ENCODE results near the gene FAM221A.
"Not testable (repeated sequence)": the region's sequence is repeated elsewhere in the genome, so short reads cannot be mapped to it uniquely, and the experiment has no call there.

The FAM221A gene

DNA sequence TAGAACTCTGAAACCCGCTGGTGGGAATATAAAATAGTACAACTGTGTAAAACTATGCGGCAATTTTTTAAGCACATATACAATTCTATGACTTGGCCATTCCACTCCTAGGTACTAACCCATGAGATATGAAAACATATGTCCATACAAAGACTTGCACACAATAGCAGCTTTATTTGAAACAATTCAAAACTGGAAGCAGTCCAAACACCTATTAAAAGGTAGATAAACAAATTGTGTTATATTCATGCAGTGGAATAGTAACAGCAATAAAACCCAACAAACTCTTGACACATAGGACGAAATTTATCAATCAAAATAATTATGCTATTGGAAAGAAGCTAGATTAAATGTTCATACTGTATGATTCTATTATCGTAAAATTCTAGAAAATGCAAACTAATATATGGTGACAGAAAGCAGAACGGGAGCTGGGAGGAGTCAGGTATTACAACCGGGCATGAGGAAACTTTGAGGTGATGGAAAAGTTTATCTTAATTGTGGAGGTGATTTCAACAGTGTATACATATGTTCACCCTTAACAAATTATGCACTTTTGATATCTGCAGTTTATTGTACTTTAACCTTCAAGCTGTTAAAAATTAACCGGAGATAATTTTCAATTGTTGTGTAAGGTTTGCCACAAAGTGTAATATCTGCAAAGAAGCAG, 29.2 kb downstream of the FAM221A start:
- no peak for DNase-seq

DNA sequence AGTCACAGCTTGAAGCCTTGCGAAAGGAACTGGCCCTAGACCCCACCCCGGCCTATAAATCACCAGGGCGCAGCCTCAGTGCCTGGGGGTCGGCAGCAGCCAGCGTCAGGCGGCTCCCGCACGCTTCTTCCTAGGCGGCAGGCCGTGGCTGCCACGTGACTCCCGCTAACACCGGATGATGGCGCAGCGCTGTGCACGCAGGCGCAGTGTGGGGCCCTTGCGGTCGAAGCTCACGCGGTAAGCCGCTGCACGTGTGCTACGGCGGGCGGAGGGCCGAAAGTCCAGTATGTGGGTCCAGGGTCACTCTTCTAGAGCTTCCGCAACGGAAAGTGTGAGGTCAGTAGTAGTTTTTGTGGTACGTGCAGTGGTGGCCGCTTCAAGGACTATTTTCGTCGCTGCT, 30.0 kb downstream of the FAM221A start, which contains the start of gene STK31:
Gene STK31 (plus strand): TSS at position 220 of the 400 bp plus-strand sequence. CDS start 67 bp downstream, at position 287.
- no peak for DNase-seq

DNA sequence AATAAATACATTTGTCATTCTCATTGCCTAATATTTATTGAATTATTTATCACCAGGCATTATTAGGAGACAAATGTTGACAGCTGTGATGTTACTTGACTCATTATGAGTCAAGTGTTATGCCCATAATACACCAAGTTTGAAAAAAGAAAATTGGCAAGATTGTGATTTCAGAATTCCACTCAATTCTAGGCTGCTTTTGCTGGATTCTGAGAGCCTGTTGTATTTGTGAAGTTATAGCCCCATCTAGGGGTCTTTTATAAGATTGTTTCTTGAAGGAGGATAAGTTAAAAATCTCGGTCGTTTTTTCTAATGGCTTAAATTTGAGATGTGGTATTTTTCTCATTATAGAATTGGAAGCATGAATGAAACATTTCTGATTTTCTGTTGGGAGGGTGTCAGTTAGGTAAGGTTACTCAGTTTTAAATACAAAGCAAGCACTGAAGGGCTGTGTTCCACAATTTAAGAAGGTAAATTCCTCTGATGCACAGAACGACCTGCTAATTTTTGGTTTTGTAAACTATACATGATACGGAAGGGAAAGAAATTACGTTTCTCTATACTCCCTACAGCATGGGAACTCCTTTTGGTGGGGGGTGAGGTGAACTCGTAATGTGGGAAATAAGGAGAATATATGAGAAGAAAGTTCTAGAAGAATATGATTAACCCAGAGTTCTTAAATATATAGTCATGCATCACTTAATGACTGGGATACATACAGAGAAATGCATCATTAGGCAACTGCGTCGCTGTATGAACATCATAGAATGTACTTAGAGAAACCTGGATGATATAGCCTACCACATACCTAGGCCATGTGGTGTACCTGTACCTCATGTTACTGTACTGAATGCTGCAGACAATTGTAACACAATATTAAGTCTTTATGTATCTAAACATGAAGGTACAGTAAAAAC, 32.6 kb downstream of the FAM221A start:
- no peak for DNase-seq

GRCh38 chr7:23713285-23714149, 33.5 kb downstream of the FAM221A start:
- DNase-seq, result no peak

GRCh38 chr7:23714150-23714464, 34.1 kb downstream of the FAM221A start:
- no peak for DNase-seq

DNA sequence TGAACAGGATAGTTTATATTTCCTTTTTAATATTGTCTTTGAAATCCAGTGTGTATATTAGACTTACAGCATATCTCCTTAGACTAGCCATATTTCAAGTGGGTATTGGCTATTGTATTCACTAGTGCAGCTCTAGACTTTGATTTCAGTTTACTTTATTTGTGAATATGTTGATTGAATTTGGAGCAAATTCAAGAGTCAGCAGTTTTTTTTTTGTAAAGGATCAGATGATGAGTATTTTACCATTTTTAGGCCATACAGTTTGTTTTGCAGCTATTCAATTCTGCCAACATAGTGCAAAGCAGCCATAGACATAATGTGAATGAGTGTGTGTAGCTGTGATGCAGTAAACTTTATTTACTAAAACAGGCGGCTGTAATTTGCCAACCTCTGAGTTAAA, 34.6 kb downstream of the FAM221A start:
- DNase-seq, result no peak

- DNase-seq, result no peak
Measured at GRCh38 chr7:23715099-23715498, 35.1 kb downstream of the FAM221A start.

DNA sequence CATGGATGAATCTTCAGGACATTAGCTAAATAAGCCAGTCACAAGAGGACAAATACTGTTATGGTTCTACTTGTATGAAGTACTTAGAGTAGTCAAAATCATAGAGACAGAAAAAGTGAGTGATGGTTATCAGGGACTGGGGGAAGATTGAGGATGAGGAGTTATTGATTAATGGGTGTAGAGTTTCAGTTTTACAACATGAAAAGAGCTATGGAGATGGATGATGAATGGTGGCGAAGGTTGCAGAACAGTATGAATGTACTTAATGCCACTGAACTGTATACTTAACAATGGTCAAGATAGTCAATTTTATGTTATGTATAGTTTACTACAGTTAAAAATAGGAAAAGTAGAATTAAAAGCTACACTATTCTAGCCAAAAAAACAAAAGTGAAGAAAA, 37.8 kb downstream of the FAM221A start:
- DNase-seq, result no peak

- DNase-seq, result no peak
Measured at GRCh38 chr7:23721456-23721855, 41.5 kb downstream of the FAM221A start.

GRCh38 chr7:23722587-23723216, 42.7 kb downstream of the FAM221A start:
- DNase-seq, result not testable (repeated sequence)

DNA sequence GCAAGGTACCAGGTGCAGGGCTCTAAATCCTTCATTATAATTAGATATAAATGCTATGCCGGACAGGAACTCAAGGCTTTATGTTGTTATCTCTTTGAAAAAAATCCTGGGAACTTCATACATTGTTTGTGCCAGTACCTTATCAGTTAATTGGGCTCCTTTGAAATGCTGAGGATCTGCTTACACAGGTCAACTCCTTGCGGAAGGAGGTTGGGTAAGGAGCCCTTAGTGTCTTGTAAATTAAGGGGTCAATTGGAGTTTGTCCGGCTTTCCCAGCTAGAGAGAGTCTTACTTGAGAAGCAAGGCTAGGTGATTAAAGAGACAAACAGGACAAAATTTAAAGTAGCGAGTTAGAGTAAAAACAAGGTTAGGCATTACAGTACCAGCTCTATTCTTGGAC, 44.1 kb downstream of the FAM221A start:
- DNase-seq, result not testable (repeated sequence)

GRCh38 chr7:23742051-23742450, 62.1 kb downstream of the FAM221A start:
- no peak for DNase-seq

DNA sequence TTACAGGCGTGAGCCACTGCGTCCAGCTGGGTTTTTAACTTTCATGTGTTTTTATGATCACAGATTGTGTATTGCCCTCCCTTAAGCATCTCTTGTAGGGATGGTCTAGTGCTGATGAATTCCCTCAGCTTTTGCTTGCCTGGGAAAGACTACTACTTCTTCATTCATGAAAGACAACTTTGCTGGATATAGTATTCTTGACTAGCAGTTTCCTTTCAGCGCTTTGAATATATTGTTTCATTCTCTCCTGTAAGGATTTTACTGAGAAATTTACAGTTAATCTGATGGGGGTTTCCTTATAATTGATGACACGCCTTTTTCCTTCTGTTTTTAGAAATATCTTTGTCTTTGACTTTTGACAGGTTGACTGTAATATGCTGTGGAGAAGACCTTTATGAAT, 63.2 kb downstream of the FAM221A start:
- no peak for DNase-seq

DNA sequence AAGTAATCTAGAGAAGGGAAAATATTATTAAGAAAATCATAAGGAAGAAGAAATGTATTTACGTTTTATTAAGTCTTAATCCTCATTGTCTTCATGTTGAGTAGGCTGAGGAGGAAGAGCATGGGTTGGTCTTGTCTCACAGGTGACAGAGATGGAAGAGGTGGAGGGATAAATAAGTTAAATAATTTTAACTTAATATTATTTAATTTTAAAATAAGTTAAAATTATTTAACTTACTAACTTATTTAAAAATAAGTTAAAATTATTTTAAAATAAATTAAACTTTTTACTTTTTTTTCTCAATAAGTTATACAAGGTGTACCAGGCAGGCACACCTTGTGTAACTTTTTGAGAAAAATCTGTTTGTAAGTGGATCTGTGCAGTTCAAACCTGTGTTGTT, 66.6 kb downstream of the FAM221A start:
- DNase-seq, result no peak

- no peak for DNase-seq
Measured at GRCh38 chr7:23751852-23752251, 71.9 kb downstream of the FAM221A start.
